ENCODE data around the gene PPIG.
"Not testable (repeated sequence)": the region's sequence is repeated elsewhere in the genome, so short reads cannot be mapped to it uniquely, and the experiment has no call there.

The PPIG gene

GRCh38 chr2:169686825-169687224 lies 102.7 kb downstream of the PPIG start:
- DNase-seq (ENCODE audit: low read depth, low spot score); H3K4me3 ChIP-seq (ENCODE audit: low read length): not testable (repeated sequence)

- not testable (repeated sequence) for DNase-seq (ENCODE audit: low read depth, low spot score); H3K4me3 ChIP-seq (ENCODE audit: low read length)
Measured at GRCh38 chr2:169687943-169688342, 103.8 kb downstream of the PPIG start.

- no peak overlapping the region for H3K4me3 ChIP-seq (ENCODE audit: low read length)
- no peak for DNase-seq (ENCODE audit: low read depth, low spot score)
Measured at GRCh38 chr2:169690958-169691357, 106.8 kb downstream of the PPIG start.

Measured in Jurkat, Clone E6-1 (cell line).